Activated CD4-positive, alpha-beta T cell treated with anti-CD3 and anti-CD28 coated beads for 24 hours (primary cell): Measurements from ENCODE around the gene SORCS2.

Source experiments
- DNase-seq, 2 donors: peaks; one replicate each; pipeline ENCODE4 v3.0.0-alpha.2; 2020; ENCODE audit warnings: low read depth in 2 of 2

SORCS2 gene

GRCh38 chr4:7356667-7357310 lies 164.5 kb downstream of the SORCS2 start:
- no peak for DNase-seq

GRCh38 chr4:7357323-7357722 lies 165.0 kb downstream of the SORCS2 start:
- DNase-seq, result no peak

- DNase-seq, result no peak
These were observed 165.9 kb downstream of the SORCS2 start for GRCh38 chr4:7358100-7358735.

- no peak for DNase-seq
These were observed 167.2 kb downstream of the SORCS2 start for GRCh38 chr4:7359400-7360062.

- DNase-seq, result no peak
These were observed 168.5 kb downstream of the SORCS2 start for GRCh38 chr4:7360806-7361205.

GRCh38 chr4:7361280-7361895 lies 169.1 kb downstream of the SORCS2 start:
- DNase-seq, result no peak

- no peak for DNase-seq
These were observed 170.0 kb downstream of the SORCS2 start for GRCh38 chr4:7362341-7362740.

GRCh38 chr4:7362862-7363430 lies 170.6 kb downstream of the SORCS2 start:
- DNase-seq, result no peak

- no peak for DNase-seq
These were observed 172.6 kb downstream of the SORCS2 start for GRCh38 chr4:7364979-7365378.

- no peak for DNase-seq
These were observed 173.3 kb downstream of the SORCS2 start for GRCh38 chr4:7365462-7366179.

- no peak for DNase-seq
These were observed 174.0 kb downstream of the SORCS2 start for GRCh38 chr4:7366180-7366945.

GRCh38 chr4:7366954-7367353 lies 174.6 kb downstream of the SORCS2 start:
- DNase-seq, result no peak

- no peak for DNase-seq
These were observed 175.1 kb downstream of the SORCS2 start for GRCh38 chr4:7367406-7367805.

- no peak for DNase-seq
These were observed 175.5 kb downstream of the SORCS2 start for GRCh38 chr4:7367864-7368277.

- DNase-seq, result no peak
These were observed 176.0 kb downstream of the SORCS2 start for GRCh38 chr4:7368296-7368695.

GRCh38 chr4:7369511-7369910 lies 177.2 kb downstream of the SORCS2 start:
- no peak for DNase-seq

GRCh38 chr4:7370038-7370437 lies 177.7 kb downstream of the SORCS2 start:
- no peak for DNase-seq

GRCh38 chr4:7371210-7371941 lies 179.0 kb downstream of the SORCS2 start:
- DNase-seq, result no peak

GRCh38 chr4:7372673-7373072 lies 180.3 kb downstream of the SORCS2 start:
- no peak for DNase-seq

GRCh38 chr4:7374571-7374970 lies 182.2 kb downstream of the SORCS2 start:
- no peak for DNase-seq
